Ovary (tissue), 9 donors: ENCODE measurements around the gene KRT3. TPM values are rescaled to one million over a fixed set of nuclear protein-coding genes. Genes with fewer than 3 reads are reported as not detected.

Experiments used
- DNase-seq, 5 donors: peaks; one replicate each; pipeline ENCODE4 v3.0.0-alpha.2; 2019 to 2020
- H3K27ac ChIP-seq, 2 donors: fragments of 200-600 bp; one replicate each; pipeline versions ENCODE4 v1.5.1 to v1.8.0; 2019 to 2022
- H3K27me3 ChIP-seq: fragments of 200-600 bp; one replicate; pipeline ENCODE4 v1.8.0; 2022
- H3K36me3 ChIP-seq: fragments of 200-600 bp; sonication (generic); one replicate; pipeline ENCODE4 v1.5.1; 2019
- H3K4me1 ChIP-seq: one replicate; pipeline ENCODE4 v1.8.1; 2013; ENCODE audit warnings: mild to moderate bottlenecking, moderate library complexity; ENCODE audit not compliant: insufficient read depth
- H3K4me3 ChIP-seq: fragments of 200-600 bp; sonication (generic); one replicate; pipeline ENCODE4 v1.5.1; 2017
- H3K9me3 ChIP-seq, 2 donors: fragments of 200-600 bp in 1 of 2; sonication (generic) in 1 of 2; one replicate each; pipeline versions ENCODE4 v1.5.1 to v1.8.1; 2013 to 2019; ENCODE audit warnings: mild to moderate bottlenecking in 1 of 2, moderate library complexity in 1 of 2
- CTCF ChIP-seq, 3 donors: fragments of 450-650 bp in 2 of 3; fragments of 200-600 bp in 1 of 3; IDR thresholded peaks; one replicate each; pipeline versions ENCODE4 v1.5.1 to v1.8.0; 2016 to 2022; ENCODE audit warnings: antibody characterized with exemption in 3 of 3, mild to moderate bottlenecking in 1 of 3
- EP300 ChIP-seq: sonication (generic); formaldehyde crosslinking; IDR thresholded peaks from one replicate; pipeline ENCODE4 v1.6.1; 2017; ENCODE audit warnings: antibody characterized with exemption
- POLR2A ChIP-seq: fragments of 450-650 bp; IDR thresholded peaks from one replicate; pipeline ENCODE4 v1.6.1; 2017; ENCODE audit warnings: antibody characterized with exemption, mild to moderate bottlenecking, moderate library complexity
- WGBS, 3 donors: extraction: QIAGEN DNeasy Blood & Tissue Kit in 1 of 3; methylation state at CpG; one replicate each; pipeline versions ENCODE4 v1.1.5 to v1.1.7; 2013 to 2017; 5-methylcytosine and 5-hydroxymethylcytosine counted together
- intact Hi-C, 4 donors: fragments of 100-400 bp; cut with DNase I; formaldehyde crosslinking; loops; one replicate each; pipeline versions ENCODE4 v1.11.0 to v1.15.1; 2022 to 2023
- polyA plus RNA-seq, 2 donors: library from polyadenylated mRNA; stranded (reverse); fragments of 200-250 nt in 1 of 2; fragments of 350-450 nt in 1 of 2; fragmentation: Illumina TruSeq in 1 of 2; extraction: RNeasy Lipid Tissue Mini Kit (QIAGEN cat#74804) in 1 of 2; gene quantifications; one replicate each; pipeline ENCODE4 v1.2.3, GENCODE V29; 2013 to 2014
- total RNA-seq, 7 donors: library from RNA; depleted of rRNA in 2 of 7; stranded (reverse); fragments of >200 nt in 2 of 7; fragmentation: NEBNext Ultra II Directional in 3 of 7; extraction: Animal tissue kit (Norgen Biotek cat#: 25700) in 3 of 7; gene quantifications; one replicate each; pipeline versions ENCODE4 v1.1.0 to v1.2.4, GENCODE V29; 2016 to 2023
- donor health status: DM: no; HTN: no; CAD: no; lungs with moderate emphysema.
- donor health status: DM: no; HTN: no; CAD: no.
- donor health status: Bipolar disorder and iron deficiency.
- donor health status: DM: yes; HTN: yes; CAD: no.
- donor health status: DM: no; HTN: no; CAD: no.
- donor health status: DM: yes; HTN: yes; CAD: no.

KRT3 gene
- total and polyA plus RNA-seq, 9 donors: not detected

GRCh38 chr12:52800259-52800917 lies 4.5 kb upstream of the KRT3 start:
- Histone ChIP-seq H3K4me3 (no peak overlapping the region), H3K27ac (no peak overlapping the region), H3K27me3 (no peaks in the 10 kb centered on the region), H3K36me3 (no peaks in the 10 kb centered on the region), H3K4me1 (no peaks in the 10 kb centered on the region), H3K9me3 (no peaks in the 10 kb centered on the region)
- intact Hi-C loops: no loop called here
- TF ChIP-seq CTCF (IDR thresholded peaks at IDR 0.05) (no peak), POLR2A (no peak), EP300 (no peak)
- WGBS, 3 donors: 74 to 89% (median 76%) methylated on average over 1 of the region's 1 CpG
- DNase-seq: no peak

GRCh38 chr12:52799505-52800211 lies 3.7 kb upstream of the KRT3 start:
- intact Hi-C loops: no loop called here
- no peak for TF ChIP-seq EP300
- TF ChIP-seq CTCF (IDR thresholded peaks at IDR 0.05): no peak
- no peak for TF ChIP-seq POLR2A
- H3K27me3 ChIP-seq: no peaks in the 10 kb centered on the region
- no peak for DNase-seq
- no peak overlapping the region for H3K27ac ChIP-seq
- no peaks in the 10 kb centered on the region for H3K4me1 ChIP-seq
- no peaks in the 10 kb centered on the region for H3K9me3 ChIP-seq
- WGBS, 3 donors: 58 to 73% (median 69%) methylated on average over 5 of the region's 5 CpGs
- no peak overlapping the region for H3K4me3 ChIP-seq
- no peaks in the 10 kb centered on the region for H3K36me3 ChIP-seq

- 59 to 69% (median 63%) methylated on average over 7 of the region's 7 CpGs for WGBS, 3 donors
- H3K4me3 ChIP-seq: no peak overlapping the region
- intact Hi-C loops: no loop called here
Measured at GRCh38 chr12:52798671-52799504, 3.0 kb upstream of the KRT3 start.

More at GRCh38 chr12:52798671-52799504, 3.0 kb upstream of the KRT3 start:
- Histone ChIP-seq H3K27ac (no peak overlapping the region), H3K36me3 (no peaks in the 10 kb centered on the region), H3K27me3 (no peaks in the 10 kb centered on the region), H3K4me1 (no peaks in the 10 kb centered on the region), H3K9me3 (no peaks in the 10 kb centered on the region)
- no peak for DNase-seq
- no peak for TF ChIP-seq CTCF (IDR thresholded peaks at IDR 0.05)
- no peak for TF ChIP-seq POLR2A
